Tibial artery (tissue), 4 donors: ENCODE measurements around the gene MCCC1.

Experiments used
- DNase-seq, 2 donors: peaks; one replicate each; pipeline ENCODE4 v3.0.0-alpha.2; 2019
- H3K27ac ChIP-seq, 2 donors: fragments of 200-600 bp; sonication (generic) in 1 of 2; 1 replicate in 1 of 2; 2 replicates in 1 of 2; pipeline ENCODE4 v1.5.1; 2018 to 2019; ENCODE audit warnings: mild to moderate bottlenecking in 1 of 2
- H3K27me3 ChIP-seq, 2 donors: fragments of 200-600 bp; sonication (generic) in 1 of 2; one replicate each; pipeline versions ENCODE4 v1.5.1 to v1.6.0; 2016 to 2019
- H3K36me3 ChIP-seq, 3 donors: fragments of 200-600 bp; sonication (generic) in 2 of 3; one replicate each; pipeline ENCODE4 v1.5.1; 2016 to 2019; ENCODE audit warnings: mild to moderate bottlenecking in 2 of 3
- H3K4me1 ChIP-seq, 4 donors: fragments of 200-600 bp; sonication (generic) in 2 of 4; 1 replicate in 3 of 4; 2 replicates in 1 of 4; pipeline ENCODE4 v1.5.1; 2016 to 2019
- H3K4me3 ChIP-seq, 2 donors: fragments of 200-600 bp; sonication (generic) in 1 of 2; 1 replicate in 1 of 2; 2 replicates in 1 of 2; pipeline ENCODE4 v1.5.1; 2018 to 2019; ENCODE audit warnings: mild to moderate bottlenecking in 2 of 2
- H3K9me3 ChIP-seq, 3 donors: fragments of 200-600 bp; sonication (generic) in 1 of 3; one replicate each; pipeline ENCODE4 v1.5.1; 2016 to 2019
- intact Hi-C: fragments of 100-400 bp; cut with DNase I; formaldehyde crosslinking; loops from one replicate; pipeline ENCODE4 v1.15.0; 2023; ENCODE audit warnings: low total_unique reads
- TF ChIP-seq, protein P1 (sequence below), 2 experiments: fragments of 200-600 bp in 1 of 2; fragments of 450-650 bp in 1 of 2; IDR thresholded peaks; one replicate each; pipeline ENCODE4 v1.5.1; 2017 to 2019; ENCODE audit warnings: antibody characterized with exemption in 2 of 2, mild to moderate bottlenecking in 1 of 2, moderate library complexity in 1 of 2

Gene MCCC1

DNA sequence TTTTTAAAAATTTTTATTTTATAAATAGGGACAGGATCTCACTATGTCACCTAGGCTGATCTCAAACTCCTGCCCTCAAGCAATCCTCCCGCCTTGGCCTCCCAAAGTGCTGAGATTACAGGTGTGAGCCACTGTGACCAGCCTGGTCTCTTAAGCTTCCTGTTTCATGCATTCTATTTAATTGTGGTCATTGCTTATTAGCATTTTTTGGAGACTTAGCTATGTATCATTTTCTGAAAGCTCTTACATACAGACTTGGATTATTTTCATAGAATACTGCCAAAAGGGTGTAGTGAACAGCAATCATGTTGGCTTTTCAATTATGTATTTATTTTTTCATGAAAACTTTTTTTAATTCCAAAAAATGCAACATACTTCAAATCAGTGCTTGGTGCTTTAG is 67.5 kb downstream of the MCCC1 start:
- H3K4me1 ChIP-seq = no peaks in the 10 kb centered on the region
- no peak overlapping the region for H3K4me3 ChIP-seq
- H3K27me3 ChIP-seq = no peaks in the 10 kb centered on the region
- peaks cover 55 to 90% (median 77%) of the 10 kb centered on the region in 3 donors for H3K36me3 ChIP-seq
- TF ChIP-seq, protein P1, sequence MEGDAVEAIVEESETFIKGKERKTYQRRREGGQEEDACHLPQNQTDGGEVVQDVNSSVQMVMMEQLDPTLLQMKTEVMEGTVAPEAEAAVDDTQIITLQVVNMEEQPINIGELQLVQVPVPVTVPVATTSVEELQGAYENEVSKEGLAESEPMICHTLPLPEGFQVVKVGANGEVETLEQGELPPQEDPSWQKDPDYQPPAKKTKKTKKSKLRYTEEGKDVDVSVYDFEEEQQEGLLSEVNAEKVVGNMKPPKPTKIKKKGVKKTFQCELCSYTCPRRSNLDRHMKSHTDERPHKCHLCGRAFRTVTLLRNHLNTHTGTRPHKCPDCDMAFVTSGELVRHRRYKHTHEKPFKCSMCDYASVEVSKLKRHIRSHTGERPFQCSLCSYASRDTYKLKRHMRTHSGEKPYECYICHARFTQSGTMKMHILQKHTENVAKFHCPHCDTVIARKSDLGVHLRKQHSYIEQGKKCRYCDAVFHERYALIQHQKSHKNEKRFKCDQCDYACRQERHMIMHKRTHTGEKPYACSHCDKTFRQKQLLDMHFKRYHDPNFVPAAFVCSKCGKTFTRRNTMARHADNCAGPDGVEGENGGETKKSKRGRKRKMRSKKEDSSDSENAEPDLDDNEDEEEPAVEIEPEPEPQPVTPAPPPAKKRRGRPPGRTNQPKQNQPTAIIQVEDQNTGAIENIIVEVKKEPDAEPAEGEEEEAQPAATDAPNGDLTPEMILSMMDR (IDR thresholded peaks at IDR 0.05) = no peak
- DNase-seq = no peak
- H3K27ac ChIP-seq = no peak overlapping the region
- intact Hi-C loops = no loop called here
- H3K9me3 ChIP-seq = no peaks in the 10 kb centered on the region

DNA sequence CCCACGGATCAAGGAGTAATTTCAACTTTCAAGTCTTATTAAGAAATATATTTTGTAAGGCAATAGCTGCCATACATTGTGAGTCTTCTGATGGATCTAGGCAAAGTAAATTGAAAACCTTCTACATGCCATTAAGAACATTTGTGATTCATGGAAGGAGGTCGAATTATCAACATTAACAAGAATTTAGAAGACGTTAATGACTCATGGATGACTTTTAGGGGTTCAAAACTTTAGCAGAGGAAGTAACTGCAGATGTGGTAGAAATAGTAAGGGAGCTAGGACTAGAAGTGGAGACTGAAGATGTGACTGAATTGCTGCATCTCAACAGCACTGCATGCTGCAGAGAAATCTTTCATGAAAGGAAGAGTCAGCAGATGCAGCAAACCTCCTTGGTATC is 70.9 kb downstream of the MCCC1 start:
- Histone ChIP-seq H3K36me3 (peaks cover 64 to 97% (median 66%) of the 10 kb centered on the region in 3 donors), H3K9me3 (no peaks in the 10 kb centered on the region), H3K27me3 (no peaks in the 10 kb centered on the region), H3K4me1 (no peaks in the 10 kb centered on the region), H3K27ac (no peak overlapping the region), H3K4me3 (no peak overlapping the region)
- TF ChIP-seq, protein P1 (IDR thresholded peaks at IDR 0.05) = no peak
- intact Hi-C loops = no loop called here
- DNase-seq = no peak

DNA sequence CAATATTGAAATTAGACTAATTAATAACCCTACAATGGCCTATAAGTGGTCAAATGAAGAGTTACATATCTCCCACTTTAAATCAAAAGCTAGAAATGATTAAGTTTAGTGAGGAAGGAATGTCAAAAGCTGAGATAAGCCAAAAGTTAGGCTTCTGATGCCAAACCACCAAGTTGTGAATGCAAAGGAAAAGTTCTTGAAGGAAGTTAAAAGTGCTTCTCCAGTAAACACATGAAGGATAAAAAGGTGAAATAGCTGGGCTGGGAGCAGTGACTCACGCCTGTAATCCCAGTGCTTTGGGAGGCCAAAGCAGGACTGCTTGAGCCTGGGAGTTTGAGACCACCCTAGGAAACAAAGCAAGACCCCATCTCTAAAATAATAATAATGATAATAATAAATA is 72.0 kb downstream of the MCCC1 start:
- H3K4me3 ChIP-seq = no peak overlapping the region
- no peak overlapping the region for H3K27ac ChIP-seq
- peaks cover 53 to 93% (median 56%) of the 10 kb centered on the region in 3 donors for H3K36me3 ChIP-seq
- no peaks in the 10 kb centered on the region for H3K9me3 ChIP-seq
- H3K27me3 ChIP-seq = no peaks in the 10 kb centered on the region
- intact Hi-C loops = no loop called here
- DNase-seq = no peak
- TF ChIP-seq, protein P1 (IDR thresholded peaks at IDR 0.05) = no peak
- H3K4me1 ChIP-seq = no peaks in the 10 kb centered on the region

DNA sequence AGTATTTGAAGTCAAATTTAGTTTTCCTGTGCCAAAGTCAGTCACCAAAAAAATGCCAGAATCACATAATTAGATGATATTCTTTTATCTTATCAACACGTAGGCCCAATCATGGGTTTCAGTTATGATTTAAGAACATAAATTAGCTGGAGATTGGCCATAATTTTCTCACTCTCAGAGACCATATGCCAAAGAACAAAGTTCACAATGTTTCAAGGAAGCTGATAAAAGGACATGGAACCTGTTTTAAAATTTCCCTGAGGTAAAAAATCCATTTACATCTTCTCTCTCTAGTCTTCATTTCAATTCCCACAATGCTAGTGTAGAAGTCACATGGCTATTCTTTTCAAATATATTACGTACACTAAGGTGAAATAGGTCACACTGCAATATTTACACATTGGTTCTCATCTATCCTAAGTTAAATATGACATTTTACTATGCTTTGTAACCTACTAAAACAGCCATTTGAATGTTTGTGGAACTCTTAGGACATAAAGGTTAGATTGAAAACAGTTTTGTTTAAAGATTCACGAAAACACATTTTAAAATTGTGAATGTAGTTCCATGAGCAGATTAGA is 76.3 kb downstream of the MCCC1 start:
- Histone ChIP-seq H3K4me3 (no peak overlapping the region), H3K36me3 (peaks cover 55 to 92% (median 63%) of the 10 kb centered on the region in 3 donors), H3K27ac (no peak overlapping the region), H3K9me3 (no peaks in the 10 kb centered on the region), H3K27me3 (no peaks in the 10 kb centered on the region), H3K4me1 (no peaks in the 10 kb centered on the region)
- intact Hi-C loops = no loop called here
- DNase-seq = no peak
- TF ChIP-seq, protein P1 (IDR thresholded peaks at IDR 0.05) = no peak

DNA sequence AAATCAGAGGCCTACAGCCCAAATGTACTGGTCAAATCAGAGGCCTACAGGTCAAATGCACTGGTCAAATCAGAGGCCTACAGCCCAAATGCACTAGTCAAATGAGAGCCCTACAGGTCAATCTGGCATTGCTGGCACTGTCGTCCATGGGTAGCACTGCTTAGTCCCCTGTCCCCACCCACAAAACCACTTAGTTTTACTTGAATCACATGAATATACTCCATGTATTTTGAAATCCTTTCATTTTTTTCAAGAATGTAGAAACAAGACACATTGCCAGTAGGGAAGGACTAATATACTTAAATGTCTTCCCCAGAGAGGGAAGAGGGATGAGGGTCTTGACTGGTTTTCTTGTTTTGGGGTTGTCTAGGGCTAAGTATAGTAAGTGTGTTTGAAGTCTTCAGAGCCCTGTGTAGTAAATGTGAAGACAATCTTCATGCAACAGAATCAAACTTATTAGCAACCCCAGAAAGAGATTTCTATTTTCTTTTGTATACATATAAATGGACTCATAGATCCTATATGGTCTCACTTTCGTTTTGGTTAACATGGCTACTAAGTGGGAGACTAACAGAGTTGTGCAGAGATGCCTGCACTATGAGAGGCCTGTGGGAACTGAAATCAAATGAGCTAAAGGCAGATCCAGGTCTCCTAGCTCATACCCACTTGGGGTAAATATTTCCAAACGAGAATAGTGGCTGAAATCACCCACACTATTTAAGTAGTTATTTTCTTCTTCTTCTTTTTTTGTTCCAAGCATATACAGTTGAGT is 80.7 kb downstream of the MCCC1 start:
- H3K27me3 ChIP-seq = no peaks in the 10 kb centered on the region
- intact Hi-C loops = no loop called here
- H3K36me3 ChIP-seq = peaks cover 45 to 90% (median 71%) of the 10 kb centered on the region in 3 donors
- no peak overlapping the region for H3K4me3 ChIP-seq
- no peak for DNase-seq
- TF ChIP-seq, protein P1 (IDR thresholded peaks at IDR 0.05) = no peak
- H3K27ac ChIP-seq = no peak overlapping the region
- H3K9me3 ChIP-seq = no peaks in the 10 kb centered on the region
- H3K4me1 ChIP-seq = no peaks in the 10 kb centered on the region
